Neural crest cell (in vitro differentiated cells): Measurements from ENCODE around the gene FILIP1L. TPM values are rescaled to one million over a fixed set of nuclear protein-coding genes. Genes with fewer than 3 reads are reported as not detected.

Experiments
- DNase-seq: peaks from one replicate; pipeline ENCODE4 v3.0.0; 2021; ENCODE audit warnings: low read depth, mixed read lengths, low spot score
- H3K27ac Mint-ChIP-seq: one replicate; pipeline ENCODE4 v1.8.0; 2021; ENCODE audit warnings: mild to moderate bottlenecking, mixed read lengths; ENCODE audit not compliant: unreplicated experiment
- H3K27me3 Mint-ChIP-seq: 2 replicates; pipeline ENCODE4 v1.8.0; 2021; ENCODE audit warnings: low read depth, mild to moderate bottlenecking, mixed read lengths
- H3K36me3 Mint-ChIP-seq: 2 replicates; pipeline ENCODE4 v1.8.0; 2021; ENCODE audit warnings: low read depth, mild to moderate bottlenecking, mixed read lengths
- H3K4me1 Mint-ChIP-seq: 2 replicates; pipeline ENCODE4 v1.8.0; 2021; ENCODE audit warnings: mixed read lengths
- H3K4me3 Mint-ChIP-seq: one replicate; pipeline ENCODE4 v1.8.0; 2021; ENCODE audit warnings: mild to moderate bottlenecking, mixed read lengths
- H3K9me3 Mint-ChIP-seq: 2 replicates; pipeline ENCODE4 v1.8.0; 2021; ENCODE audit warnings: mixed read lengths
- CTCF ChIP-seq: fragments of 200-600 bp; sonication (generic); conservative IDR thresholded peaks from 2 replicates; pipeline ENCODE4 v1.5.0; 2021; ENCODE audit warnings: antibody characterized with exemption, mild to moderate bottlenecking
- total RNA-seq: library from RNA; stranded (reverse); gene quantifications from 2 replicates; pipeline ENCODE4 v1.2.1, GENCODE V29; 2021

Gene FILIP1L
- total RNA-seq, 1 donor from 2014 or later: 9.8 TPM

DNA sequence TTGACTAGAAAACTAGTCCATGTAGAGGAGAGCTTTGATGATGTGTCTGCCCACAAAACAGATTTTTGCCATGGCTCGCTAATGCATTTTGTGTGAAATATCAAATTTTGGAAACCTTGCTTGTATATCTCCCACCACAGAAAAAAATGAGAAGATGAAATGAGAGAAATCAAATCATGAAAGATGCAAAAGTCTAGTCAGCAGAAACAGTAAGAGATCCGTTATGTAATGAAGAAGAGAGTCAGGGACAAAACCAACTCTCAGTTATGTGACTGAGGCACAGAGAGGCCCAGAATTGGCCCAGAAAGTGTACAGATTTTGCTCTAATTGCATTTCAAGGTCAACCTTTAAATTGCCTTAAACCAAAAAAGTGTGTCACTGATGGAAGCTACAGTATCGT lies 107.0 kb downstream of the FILIP1L start:
- no peak overlapping the region for H3K4me3 Mint-ChIP-seq
- DNase-seq: no peak
- no peaks in the 10 kb centered on the region for H3K27me3 Mint-ChIP-seq
- no peak for TF ChIP-seq CTCF
- no peaks in the 10 kb centered on the region for H3K4me1 Mint-ChIP-seq
- H3K27ac Mint-ChIP-seq: no peak overlapping the region
- no peaks in the 10 kb centered on the region for H3K9me3 Mint-ChIP-seq
- peaks cover 4% of the 10 kb centered on the region for H3K36me3 Mint-ChIP-seq

DNA sequence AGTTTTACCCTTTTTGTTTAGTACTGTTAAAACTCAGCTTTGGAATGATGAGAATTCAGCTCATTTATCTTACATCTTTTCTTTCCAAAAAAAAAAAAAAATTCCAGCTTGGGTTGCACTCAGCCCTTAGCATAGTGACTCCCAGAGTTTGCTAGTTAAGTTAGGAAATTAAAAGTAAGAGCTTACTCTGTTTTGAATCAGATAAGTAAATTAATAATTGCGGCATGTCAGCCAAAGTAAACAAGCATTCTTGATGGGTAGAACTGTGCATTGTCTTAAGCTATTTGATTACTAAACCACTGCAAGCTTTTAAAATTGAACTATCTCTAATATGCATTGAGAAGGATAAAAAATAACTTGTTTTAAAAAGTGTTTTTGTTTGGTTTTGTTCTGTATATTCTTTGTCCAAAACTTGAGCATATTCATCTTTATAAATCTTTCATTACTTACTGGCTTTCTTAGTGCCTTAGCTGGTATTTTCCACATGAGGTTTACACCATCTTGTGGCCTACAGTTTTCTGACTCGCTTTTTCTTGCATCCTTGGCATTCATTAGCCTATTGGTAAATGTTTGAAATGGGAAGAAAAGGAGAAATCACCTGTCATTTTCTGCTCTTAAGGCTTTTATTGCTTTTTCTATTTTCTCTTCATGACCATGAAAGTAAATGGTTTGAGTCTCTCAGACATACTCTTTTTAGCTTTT lies 107.6 kb downstream of the FILIP1L start:
- no peaks in the 10 kb centered on the region for H3K9me3 Mint-ChIP-seq
- no peak for DNase-seq
- H3K4me3 Mint-ChIP-seq: no peak overlapping the region
- H3K36me3 Mint-ChIP-seq: peaks cover 4% of the 10 kb centered on the region
- H3K27me3 Mint-ChIP-seq: no peaks in the 10 kb centered on the region
- no peak overlapping the region for H3K27ac Mint-ChIP-seq
- TF ChIP-seq CTCF: no peak
- no peaks in the 10 kb centered on the region for H3K4me1 Mint-ChIP-seq

GRCh38 chr3:100005665-100006393 lies 108.5 kb downstream of the FILIP1L start:
- H3K4me1 Mint-ChIP-seq: no peaks in the 10 kb centered on the region
- TF ChIP-seq CTCF: no peak
- no peak overlapping the region for H3K4me3 Mint-ChIP-seq
- no peak for DNase-seq
- peaks cover 2% of the 10 kb centered on the region for H3K36me3 Mint-ChIP-seq
- H3K27me3 Mint-ChIP-seq: no peaks in the 10 kb centered on the region
- no peaks in the 10 kb centered on the region for H3K9me3 Mint-ChIP-seq
- no peak overlapping the region for H3K27ac Mint-ChIP-seq

- H3K4me3 Mint-ChIP-seq: no peak overlapping the region
- no peaks in the 10 kb centered on the region for H3K27me3 Mint-ChIP-seq
- no peaks in the 10 kb centered on the region for H3K4me1 Mint-ChIP-seq
- no peaks in the 10 kb centered on the region for H3K9me3 Mint-ChIP-seq
- H3K36me3 Mint-ChIP-seq: peaks cover under 1% of the 10 kb centered on the region
- H3K27ac Mint-ChIP-seq: no peak overlapping the region
- no peak for TF ChIP-seq CTCF
- no peak for DNase-seq
Observed at GRCh38 chr3:100004931-100005330, 109.4 kb downstream of the FILIP1L start.

DNA sequence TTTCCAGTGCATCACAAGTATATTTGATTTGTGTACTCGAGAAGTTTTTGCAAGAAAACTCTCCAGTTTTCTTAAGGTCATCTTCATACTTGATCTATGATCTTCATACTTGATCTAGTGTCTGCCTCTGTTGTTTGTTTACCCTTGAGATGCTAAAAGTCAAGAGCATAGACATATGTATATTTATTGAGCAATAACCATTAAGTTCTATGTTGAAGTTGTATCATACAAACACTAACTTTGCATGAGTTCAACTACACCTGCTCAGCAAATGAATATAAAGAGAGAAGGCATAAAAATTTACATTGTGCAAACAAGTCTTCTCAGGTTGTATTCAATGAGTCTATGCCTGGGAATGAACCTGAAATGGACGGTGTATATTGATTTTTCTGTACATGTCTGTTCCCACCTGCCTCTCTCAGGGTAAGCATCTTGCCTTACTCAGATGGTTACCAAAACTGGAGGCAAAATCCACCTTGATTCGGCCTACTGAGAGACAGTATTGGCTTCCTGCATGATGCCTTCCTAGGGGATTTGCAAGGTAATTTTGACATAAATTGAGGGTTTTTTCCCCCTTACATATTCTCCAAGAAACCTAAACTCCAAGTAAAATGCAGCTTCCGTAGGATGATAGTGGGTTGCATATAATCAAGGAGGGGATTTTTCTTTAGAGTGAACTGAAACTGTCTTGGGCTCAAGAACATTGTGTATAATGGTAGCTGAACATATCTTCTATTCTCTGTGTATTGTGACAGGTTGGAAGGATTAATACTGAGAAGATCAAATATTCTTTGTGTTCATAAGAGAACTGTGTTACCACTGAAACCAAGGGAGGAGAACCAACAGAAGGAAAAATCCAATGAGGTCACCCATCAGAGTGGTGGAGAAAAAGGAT lies 110.4 kb downstream of the FILIP1L start:
- Mint-ChIP-seq H3K4me3 (no peak overlapping the region), H3K4me1 (no peaks in the 10 kb centered on the region), H3K27me3 (no peaks in the 10 kb centered on the region), H3K36me3 (peaks cover under 1% of the 10 kb centered on the region), H3K9me3 (no peaks in the 10 kb centered on the region), H3K27ac (no peak overlapping the region)
- TF ChIP-seq CTCF: no peak
- DNase-seq: no peak
